ENCODE results near the gene RAVER1. TPM values are rescaled to one million over a fixed set of nuclear protein-coding genes. Genes with fewer than 3 reads are reported as not detected.

RAVER1 gene
- total RNA-seq, 1 donor from 2014 or later = 10.1 TPM

- no peak for ATAC-seq
- peak; percentile 83 for DNase-seq (ENCODE audit: missing footprints)
- intact Hi-C loops (cut with DNase I) = no loop called here
Observed at GRCh38 chr19:10295305-10295846, 38.0 kb downstream of the RAVER1 start.

GRCh38 chr19:10294368-10294697 lies 39.0 kb downstream of the RAVER1 start:
- intact Hi-C loops (cut with DNase I) = no loop called here

GRCh38 chr19:10293637-10294367 lies 39.5 kb downstream of the RAVER1 start:
- DNase-seq (ENCODE audit: missing footprints) = peak; percentile 37
- ATAC-seq = no peak
- intact Hi-C loops (cut with DNase I) = no loop called here

More at GRCh38 chr19:10294368-10294697, 39.0 kb downstream of the RAVER1 start:
- peak; percentile 32 for DNase-seq (ENCODE audit: missing footprints)
- ATAC-seq = no peak

GRCh38 chr19:10292789-10293636 lies 40.3 kb downstream of the RAVER1 start:
- ATAC-seq = no peak
- DNase-seq (ENCODE audit: missing footprints) = peak; percentile 70
- intact Hi-C loops (cut with DNase I) = no loop called here

- DNase-seq (ENCODE audit: missing footprints) (peak; percentile 91), ATAC-seq (peak; percentile 63)
- intact Hi-C loops (cut with DNase I) = no loop called here
Observed at GRCh38 chr19:10292206-10292788, 41.0 kb downstream of the RAVER1 start.

GRCh38 chr19:10291554-10292205 lies 41.6 kb downstream of the RAVER1 start:
- no peak for DNase-seq (ENCODE audit: missing footprints)
- intact Hi-C loops (cut with DNase I) = no loop called here
- no peak for ATAC-seq

GRCh38 chr19:10290876-10291553 lies 42.3 kb downstream of the RAVER1 start:
- intact Hi-C loops (cut with DNase I) = no loop called here
- peak; percentile 51 for ATAC-seq
- DNase-seq (ENCODE audit: missing footprints) = peak; percentile 91

GRCh38 chr19:10290357-10290875 lies 42.9 kb downstream of the RAVER1 start:
- intact Hi-C loops (cut with DNase I) = no loop called here
- no peak for ATAC-seq

GRCh38 chr19:10289836-10290356 lies 43.4 kb downstream of the RAVER1 start, which contains the start of gene ICAM5:
Gene ICAM5 (plus strand): TSS chr19:10289952. CDS start chr19:10290044, 92 bp downstream.
- intact Hi-C loops (cut with DNase I) = no loop called here
- ATAC-seq (no peak), DNase-seq (ENCODE audit: missing footprints) (peak; percentile 65)

More at GRCh38 chr19:10290357-10290875, 42.9 kb downstream of the RAVER1 start:
- DNase-seq (ENCODE audit: missing footprints) = peak; percentile 55

- ATAC-seq (no peak), DNase-seq (ENCODE audit: missing footprints) (peak; percentile 75)
- intact Hi-C loops (cut with DNase I) = no loop called here
Observed at GRCh38 chr19:10289167-10289835, 44.0 kb downstream of the RAVER1 start.

GRCh38 chr19:10288662-10289166 lies 44.6 kb downstream of the RAVER1 start:
- DNase-seq (ENCODE audit: missing footprints) = peak; percentile 67
- ATAC-seq = no peak
- intact Hi-C loops (cut with DNase I) = no loop called here

- DNase-seq (ENCODE audit: missing footprints) (peak; percentile 91), ATAC-seq (peak; percentile 76)
- intact Hi-C loops (cut with DNase I) = no loop called here
Observed at GRCh38 chr19:10286803-10287737, 46.3 kb downstream of the RAVER1 start, which contains the start of gene ICAM4. Gene ICAM4 (plus strand): TSS chr19:10286955. CDS start chr19:10287013, 58 bp downstream.

GRCh38 chr19:10285393-10285792 lies 47.9 kb downstream of the RAVER1 start:
- ATAC-seq (no peak), DNase-seq (ENCODE audit: missing footprints) (peak; percentile 22)
- intact Hi-C loops (cut with DNase I) = no loop called here

GRCh38 chr19:10284960-10285278 lies 48.4 kb downstream of the RAVER1 start:
- no peak for ATAC-seq
- intact Hi-C loops (cut with DNase I) = no loop called here

GRCh38 chr19:10284065-10284959 lies 49.0 kb downstream of the RAVER1 start:
- intact Hi-C loops (cut with DNase I) = no loop called here
- no peak for ATAC-seq
- peak; percentile 31 for DNase-seq (ENCODE audit: missing footprints)

More at GRCh38 chr19:10284960-10285278, 48.4 kb downstream of the RAVER1 start:
- DNase-seq (ENCODE audit: missing footprints) = peak; percentile 23

Measured in Right ventricle myocardium inferior (tissue), 1 donor.